Measurements from ENCODE around the gene KIAA1210.

DNA sequence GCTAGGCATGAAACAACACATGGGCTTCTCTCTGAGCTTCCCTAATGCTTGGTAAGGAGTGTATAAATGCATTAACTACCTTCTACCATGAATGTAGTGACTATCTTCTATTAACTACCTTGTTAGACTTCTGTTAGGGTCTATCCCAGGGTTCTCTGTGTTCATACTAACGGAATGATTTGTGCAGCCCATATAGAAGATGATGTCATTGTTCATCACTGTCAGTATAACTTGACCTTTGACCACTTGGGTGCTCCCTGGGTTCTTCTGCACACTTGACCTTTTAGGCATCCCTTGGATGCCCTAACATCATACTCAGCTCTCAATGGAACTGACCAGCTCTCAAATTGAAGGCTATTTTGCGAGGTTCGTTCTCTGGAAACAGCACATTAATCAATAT is 85.6 kb downstream of the KIAA1210 start:
- TF ChIP-seq GATA2 (IDR thresholded peaks at IDR 0.05; ENCODE audit: low read depth, low read length) (no peak), GATA3 (IDR thresholded peaks at IDR 0.05; ENCODE audit: low read depth, low read length) (no peak)

Data from SH-SY5Y (cell line).